Pancreas (tissue), 10 donors: Measurements from ENCODE around the gene TRIM14. TPM values are rescaled to one million over a fixed set of nuclear protein-coding genes. Genes with fewer than 3 reads are reported as not detected.

Experiments used
- ATAC-seq, 4 donors: fragments of 200-7000 bp; cut with Tn5 transposase; one replicate each; pipeline versions ENCODE4 v1.8.0 to v1.9.1; 2020; ENCODE audit warnings: mild to moderate bottlenecking in 4 of 4, moderate library complexity in 4 of 4
- DNase-seq, 6 donors: peaks; one replicate each; pipeline ENCODE4 v3.0.0-alpha.2; 2020
- FAIRE-seq: peaks from 2 replicates; lab custom pipeline; 2012; peaks lifted over from hg19 to GRCh38; lab: Jason Lieb, UNC
- H3K27ac ChIP-seq, 4 donors: fragments of 200-600 bp; sonication (generic); 1 replicate in 3 of 4; 2 replicates in 1 of 4; pipeline versions ENCODE4 v1.5.0 to v1.8.0; 2020
- H3K27me3 ChIP-seq, 4 donors: fragments of 200-600 bp; one replicate each; pipeline ENCODE4 v1.8.0; 2021
- H3K36me3 ChIP-seq, 3 donors: fragments of 200-600 bp; sonication (generic) in 1 of 3; one replicate each; pipeline versions ENCODE4 v1.5.0 to v1.8.0; 2020 to 2021
- H3K4me1 ChIP-seq, 3 donors: fragments of 200-600 bp; one replicate each; pipeline ENCODE4 v1.8.0; 2021
- H3K4me3 ChIP-seq, 4 donors: fragments of 200-600 bp; sonication (generic) in 2 of 4; one replicate each; pipeline versions ENCODE4 v1.5.0 to v1.8.0; 2020 to 2021
- H3K9me3 ChIP-seq, 4 donors: fragments of 200-600 bp; one replicate each; pipeline ENCODE4 v1.8.0; 2021
- WGBS, 2 donors: extraction: QIAGEN DNeasy Blood & Tissue Kit; methylation state at CpG; one replicate each; pipeline ENCODE4 v1.1.7; 2013; 5-methylcytosine and 5-hydroxymethylcytosine counted together
- intact Hi-C, 3 donors: fragments of 100-400 bp; cut with DNase I; formaldehyde crosslinking; loops; one replicate each; pipeline versions ENCODE4 v1.11.1 to v1.14.2; 2022
- polyA plus RNA-seq, 2 donors: library from polyadenylated mRNA; stranded (reverse); fragments of 200-250 nt; gene quantifications; one replicate each; pipeline ENCODE4 v1.2.3, GENCODE V29; 2013
- total RNA-seq, 6 donors: library from RNA; stranded (reverse); fragmentation: NEBNext Ultra II Directional in 4 of 6; extraction: Animal tissue kit (Norgen Biotek cat#: 25700) in 4 of 6; gene quantifications; one replicate each; pipeline versions ENCODE4 v1.2.1 to v1.2.4, GENCODE V29; 2021 to 2023
- TF ChIP-seq, protein P1 (sequence below), 4 donors: fragments of 200-600 bp; sonication (generic) in 3 of 4; IDR thresholded peaks; one replicate each; pipeline versions ENCODE4 v1.5.0 to v1.8.0; 2021; ENCODE audit warnings: antibody characterized with exemption in 4 of 4
- donor health status: healthy with polysubstance abuse.
- donor health status: DM: no; HTN: no; CAD: no; lungs with moderate emphysema.
- donor health status: DM: no; HTN: no; CAD: no.
- donor health status: control.
- donor health status: control.
- donor health status: Bipolar disorder and iron deficiency.
- donor health status: DM: yes; HTN: yes; CAD: no.
- donor health status: DM: no; HTN: no; CAD: no.
- donor health status: DM: no; HTN: no; CAD: no.
- donor health status: DM: yes; HTN: yes; CAD: no.

The TRIM14 gene
- total and polyA plus RNA-seq, 8 donors, result 1.2 to 10.4 (median 1.9) TPM

DNA sequence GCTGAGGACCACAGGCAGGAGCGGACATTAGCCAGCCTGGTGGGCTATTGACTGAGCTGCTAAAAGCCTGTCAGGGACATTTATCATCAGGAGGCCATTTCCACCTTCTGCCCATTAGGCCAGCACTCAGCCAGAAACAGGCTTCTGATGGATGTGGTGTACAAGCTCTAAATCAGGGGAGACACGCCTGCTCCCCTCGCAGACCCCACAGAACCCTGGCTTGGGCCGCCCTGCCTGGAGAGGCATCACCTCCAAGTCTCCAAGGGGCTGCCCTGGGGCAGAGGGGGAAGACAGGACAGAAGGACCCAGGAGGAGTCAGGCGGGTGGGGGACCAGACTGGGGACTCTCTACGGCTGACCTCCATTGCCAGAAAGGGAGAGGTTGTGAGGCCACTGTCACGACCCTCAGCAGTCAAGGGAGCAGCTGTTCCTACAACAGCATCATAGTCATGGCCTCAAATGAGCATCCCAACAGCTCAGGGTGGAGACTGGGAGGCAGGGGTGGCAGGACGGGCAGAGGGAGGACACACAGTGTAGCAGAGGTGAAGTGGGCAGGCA is 24.0 kb upstream of the TRIM14 start:
- DNase-seq (no peak), ATAC-seq (peak in 1 of 4 donors; percentile 22), FAIRE-seq (no peak)
- Histone ChIP-seq H3K36me3 (no peaks in the 10 kb centered on the region), H3K9me3 (no peaks in the 10 kb centered on the region), H3K4me1 (peaks cover 4 to 6% (median 4%) of the 10 kb centered on the region in 3 donors), H3K27me3 (no peaks in the 10 kb centered on the region), H3K27ac (no peak overlapping the region), H3K4me3 (no peak overlapping the region)
- TF ChIP-seq, protein P1, sequence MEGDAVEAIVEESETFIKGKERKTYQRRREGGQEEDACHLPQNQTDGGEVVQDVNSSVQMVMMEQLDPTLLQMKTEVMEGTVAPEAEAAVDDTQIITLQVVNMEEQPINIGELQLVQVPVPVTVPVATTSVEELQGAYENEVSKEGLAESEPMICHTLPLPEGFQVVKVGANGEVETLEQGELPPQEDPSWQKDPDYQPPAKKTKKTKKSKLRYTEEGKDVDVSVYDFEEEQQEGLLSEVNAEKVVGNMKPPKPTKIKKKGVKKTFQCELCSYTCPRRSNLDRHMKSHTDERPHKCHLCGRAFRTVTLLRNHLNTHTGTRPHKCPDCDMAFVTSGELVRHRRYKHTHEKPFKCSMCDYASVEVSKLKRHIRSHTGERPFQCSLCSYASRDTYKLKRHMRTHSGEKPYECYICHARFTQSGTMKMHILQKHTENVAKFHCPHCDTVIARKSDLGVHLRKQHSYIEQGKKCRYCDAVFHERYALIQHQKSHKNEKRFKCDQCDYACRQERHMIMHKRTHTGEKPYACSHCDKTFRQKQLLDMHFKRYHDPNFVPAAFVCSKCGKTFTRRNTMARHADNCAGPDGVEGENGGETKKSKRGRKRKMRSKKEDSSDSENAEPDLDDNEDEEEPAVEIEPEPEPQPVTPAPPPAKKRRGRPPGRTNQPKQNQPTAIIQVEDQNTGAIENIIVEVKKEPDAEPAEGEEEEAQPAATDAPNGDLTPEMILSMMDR (IDR thresholded peaks at IDR 0.05), result no peak
- intact Hi-C loops, result no loop called here
- whole genome bisulfite sequencing, 2 donors, result 83% methylated on average over 8 of the region's 8 CpGs

DNA sequence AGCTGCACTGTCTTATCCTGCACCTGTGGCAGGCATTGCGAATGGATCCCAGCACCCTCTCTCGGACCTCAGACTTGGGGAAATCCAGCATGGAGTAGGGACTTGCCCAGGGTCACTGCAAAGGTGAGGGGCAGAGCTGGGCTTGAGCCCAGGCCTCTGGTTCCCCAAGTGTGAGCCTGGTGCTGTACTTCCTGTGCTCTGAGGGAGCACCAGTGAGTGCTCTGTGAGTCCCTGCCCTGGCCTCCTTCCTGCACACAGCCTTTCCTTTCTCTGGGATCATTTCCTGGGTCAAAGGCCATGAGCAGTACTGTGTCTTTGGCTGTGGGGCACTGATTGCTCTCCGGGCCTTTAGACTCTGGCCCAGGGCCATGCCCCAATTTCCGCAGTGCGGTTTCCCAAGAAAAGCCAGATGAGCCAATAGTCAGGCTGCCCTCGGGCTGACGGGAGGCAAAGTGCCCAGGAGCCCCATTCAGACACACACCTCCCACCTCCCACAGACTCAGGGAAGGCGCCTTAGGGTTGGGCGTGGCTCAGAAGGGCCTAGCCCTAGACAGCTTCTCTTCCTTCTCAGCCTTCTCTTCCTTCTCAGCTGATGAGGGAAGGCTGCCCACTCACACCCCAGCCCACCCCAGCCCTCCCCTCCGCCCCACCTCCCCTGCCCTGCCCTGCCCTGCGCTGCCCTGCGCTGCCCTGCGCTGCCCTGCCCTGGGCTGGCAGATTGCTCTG is 23.3 kb upstream of the TRIM14 start:
- intact Hi-C loops, result no loop called here
- DNase-seq, result no peak
- FAIRE-seq, result no peak
- TF ChIP-seq, protein P1 (IDR thresholded peaks at IDR 0.05), result no peak
- H3K27me3 ChIP-seq, result no peaks in the 10 kb centered on the region
- no peaks in the 10 kb centered on the region for H3K9me3 ChIP-seq
- no peak overlapping the region for H3K27ac ChIP-seq
- H3K36me3 ChIP-seq, result no peaks in the 10 kb centered on the region
- H3K4me3 ChIP-seq, result no peak overlapping the region
- WGBS, 2 donors, result 78 to 82% methylated on average over 12 to 13 of the region's 13 CpGs
- peak in 2 of 4 donors; percentile 48 to 52 for ATAC-seq
- peaks cover 4 to 6% (median 4%) of the 10 kb centered on the region in 3 donors for H3K4me1 ChIP-seq

DNA sequence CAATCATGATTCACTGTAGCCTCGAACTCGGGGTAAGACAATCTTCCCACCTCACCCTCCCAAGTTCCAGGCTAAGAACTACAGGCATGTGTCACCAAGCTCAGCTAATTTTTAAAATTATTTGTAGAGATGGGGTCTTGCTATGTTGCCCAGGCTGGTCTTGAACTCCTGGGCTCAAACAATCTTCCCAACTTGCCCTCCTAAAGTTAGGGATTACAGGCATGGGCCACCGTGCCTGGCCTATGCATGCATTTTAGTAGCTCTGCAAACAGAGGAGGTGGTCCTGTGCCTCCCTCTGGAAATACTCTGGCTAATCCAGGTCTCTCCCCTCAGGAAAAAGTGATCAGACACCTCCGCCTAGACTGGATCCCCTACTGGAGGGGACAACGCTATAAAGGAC is 21.5 kb upstream of the TRIM14 start:
- Histone ChIP-seq H3K4me3 (no peak overlapping the region), H3K4me1 (peaks cover 0 to under 1% (median 0%) of the 10 kb centered on the region in 3 donors), H3K9me3 (no peaks in the 10 kb centered on the region), H3K36me3 (no peaks in the 10 kb centered on the region), H3K27ac (no peak overlapping the region), H3K27me3 (no peaks in the 10 kb centered on the region)
- ATAC-seq, result no peak
- TF ChIP-seq, protein P1 (IDR thresholded peaks at IDR 0.05), result no peak
- no peak for FAIRE-seq
- WGBS, 2 donors, result 56 to 69% methylated on average over 5 of the region's 5 CpGs
- intact Hi-C loops, result no loop called here
- no peak for DNase-seq

DNA sequence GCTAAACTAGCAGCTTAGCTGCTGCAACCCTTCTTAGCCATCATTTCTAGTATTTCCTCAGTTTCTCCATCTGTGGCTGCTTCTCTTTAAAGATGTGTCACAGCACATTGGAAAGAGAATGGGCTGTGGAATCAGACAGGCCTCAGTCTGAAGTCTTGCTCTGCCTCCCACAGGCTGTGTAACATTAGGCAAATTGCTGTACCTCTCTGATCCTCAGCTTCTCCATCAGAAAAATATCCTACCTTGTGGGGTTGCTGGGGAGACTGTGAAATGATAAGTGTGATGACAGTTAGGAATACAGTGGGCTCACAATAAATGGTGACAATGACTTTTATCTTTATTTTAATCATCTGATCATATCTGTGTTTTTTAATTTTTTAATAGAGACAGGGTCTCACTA is 17.5 kb upstream of the TRIM14 start:
- DNase-seq (no peak), ATAC-seq (no peak), FAIRE-seq (no peak)
- H3K27ac ChIP-seq, result no peak overlapping the region
- H3K4me1 ChIP-seq, result no peaks in the 10 kb centered on the region
- no peaks in the 10 kb centered on the region for H3K36me3 ChIP-seq
- H3K9me3 ChIP-seq, result no peaks in the 10 kb centered on the region
- H3K4me3 ChIP-seq, result no peak overlapping the region
- TF ChIP-seq, protein P1 (IDR thresholded peaks at IDR 0.05), result no peak
- H3K27me3 ChIP-seq, result no peaks in the 10 kb centered on the region
- intact Hi-C loops, result no loop called here

DNA sequence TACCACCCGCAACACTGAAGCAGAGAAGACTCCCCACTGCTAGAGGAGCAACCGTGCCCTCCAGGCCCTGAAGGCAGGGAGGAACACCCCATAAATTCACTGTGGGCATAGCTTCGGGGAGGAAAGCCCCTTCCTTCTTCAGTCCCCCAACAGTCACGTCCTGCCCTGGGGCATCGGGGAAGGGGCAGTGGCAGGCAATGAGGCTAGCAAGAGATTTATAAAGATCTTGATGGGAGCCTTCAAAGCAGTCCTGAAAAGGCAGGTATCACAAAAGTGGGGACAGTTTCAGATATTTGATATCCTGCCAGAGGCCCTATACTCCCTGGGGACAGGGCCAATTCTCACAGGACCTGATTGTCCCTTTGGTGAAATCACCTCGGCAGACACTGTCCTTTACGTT is 16.9 kb upstream of the TRIM14 start:
- Histone ChIP-seq H3K4me3 (no peak overlapping the region), H3K9me3 (no peaks in the 10 kb centered on the region), H3K4me1 (no peaks in the 10 kb centered on the region), H3K36me3 (no peaks in the 10 kb centered on the region), H3K27ac (no peak overlapping the region), H3K27me3 (no peaks in the 10 kb centered on the region)
- TF ChIP-seq, protein P1 (IDR thresholded peaks at IDR 0.05), result no peak
- WGBS, 2 donors, result 80 to 85% methylated on average over 7 of the region's 7 CpGs
- no peak for FAIRE-seq
- no peak for ATAC-seq
- intact Hi-C loops, result no loop called here
- no peak for DNase-seq
